HUDEP-2 (cell line): ENCODE results near the gene CRAT.
"Not testable (repeated sequence)": the region's sequence is repeated elsewhere in the genome, so short reads cannot be mapped to it uniquely, and the experiment has no call there.

ENCODE experiments used
- DNase-seq, 76 experiments: peaks; one replicate each; lab custom pipeline; 2025; ENCODE audit not compliant: unreplicated experiment in 76 of 76; lab: John Stamatoyannopoulos, UW

The CRAT gene

DNA sequence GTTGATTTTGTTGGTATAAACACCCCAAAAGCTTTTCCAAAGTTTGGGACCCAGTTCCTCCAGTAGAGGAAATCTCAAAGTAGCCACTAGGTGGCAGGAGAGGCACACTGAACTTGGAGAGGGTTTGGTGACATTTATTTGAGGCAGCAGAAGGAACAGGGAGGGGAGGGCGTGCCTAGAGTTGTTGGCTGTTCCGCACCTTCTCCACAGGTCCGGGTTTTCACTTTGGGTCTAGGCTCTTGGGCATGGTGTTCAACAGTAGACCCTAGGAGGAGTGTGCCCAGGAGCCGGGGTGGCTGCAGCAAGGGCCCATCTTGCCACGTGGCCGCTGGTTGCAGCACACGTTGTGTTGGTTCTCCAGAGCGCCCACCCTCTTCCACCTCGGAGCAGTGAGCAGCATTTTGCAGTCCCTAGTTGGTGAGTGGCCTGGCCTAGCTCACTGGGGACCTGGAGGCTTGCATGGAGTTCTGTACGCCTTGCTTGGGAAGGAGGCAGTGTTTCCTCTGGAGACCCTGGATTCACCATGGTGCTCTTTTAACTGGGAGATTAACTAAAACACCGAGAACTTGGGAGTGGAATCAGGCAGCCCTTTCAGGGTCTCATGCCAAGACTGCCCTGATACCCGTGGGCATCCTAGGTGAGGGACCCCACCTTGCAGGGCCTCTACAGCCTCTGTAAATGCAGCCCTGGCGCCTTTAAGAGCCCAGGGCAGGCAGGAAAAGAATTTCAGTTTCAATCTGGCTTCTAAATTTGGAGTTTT lies 28.8 kb upstream of the CRAT start:
- DNase-seq = peak in 66 of 76 experiments; percentile 11 to 81 (median 61)

DNA sequence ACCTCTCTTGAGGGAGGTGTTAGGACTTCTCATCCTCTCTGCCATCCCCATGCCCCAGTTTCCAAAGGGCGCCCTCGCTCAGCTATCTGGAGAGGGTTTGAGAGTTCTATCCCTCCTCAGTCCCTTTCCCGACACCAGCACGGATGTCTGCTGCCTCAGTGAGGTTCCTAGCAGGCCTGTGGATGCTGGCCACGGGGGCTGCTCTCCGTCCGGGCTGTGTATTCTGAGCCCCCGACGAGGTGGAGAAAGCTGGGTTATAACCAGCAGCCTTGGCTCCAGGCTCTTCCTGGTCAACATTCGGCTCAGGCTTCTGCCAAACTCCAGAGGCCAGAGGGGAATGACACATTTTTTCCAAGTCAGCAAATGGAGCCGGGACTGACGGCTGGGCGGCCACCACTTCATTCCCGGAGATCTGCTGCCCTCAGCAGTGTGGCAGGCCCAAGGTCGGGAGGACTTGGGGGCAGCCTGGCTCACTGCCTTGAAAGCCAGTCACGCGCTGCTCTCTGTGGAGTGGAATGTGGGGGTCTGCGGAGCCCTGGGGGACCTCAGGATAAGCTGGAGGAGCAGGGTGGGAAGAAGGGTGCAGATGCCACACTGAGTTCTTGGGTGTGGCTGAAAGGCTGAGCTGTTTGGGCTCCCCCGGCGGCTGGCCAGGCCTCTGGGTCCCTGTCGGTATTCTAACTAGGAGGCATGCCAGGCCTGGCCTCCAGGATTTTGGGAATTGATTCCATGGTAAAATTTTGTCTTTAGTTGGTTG lies 28.1 kb upstream of the CRAT start:
- DNase-seq = peak in 2 of 76 experiments; percentile 30 to 71

DNA sequence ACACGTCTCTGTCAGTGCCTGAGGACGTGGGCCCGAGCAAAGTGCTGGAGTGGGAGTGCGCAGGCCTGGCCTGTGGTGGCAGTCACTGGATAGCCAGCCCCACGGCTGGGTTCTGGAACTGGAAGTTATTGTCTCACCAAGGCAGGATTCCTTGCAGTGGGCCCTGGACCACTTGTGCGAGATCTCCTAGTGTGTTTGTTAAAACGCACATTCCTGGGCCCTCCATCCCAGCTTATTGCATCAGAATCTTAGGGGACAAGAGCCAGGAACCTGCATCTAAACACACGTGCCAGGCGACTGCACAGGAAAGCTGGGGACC lies 27.5 kb upstream of the CRAT start:
- no peak for DNase-seq

DNA sequence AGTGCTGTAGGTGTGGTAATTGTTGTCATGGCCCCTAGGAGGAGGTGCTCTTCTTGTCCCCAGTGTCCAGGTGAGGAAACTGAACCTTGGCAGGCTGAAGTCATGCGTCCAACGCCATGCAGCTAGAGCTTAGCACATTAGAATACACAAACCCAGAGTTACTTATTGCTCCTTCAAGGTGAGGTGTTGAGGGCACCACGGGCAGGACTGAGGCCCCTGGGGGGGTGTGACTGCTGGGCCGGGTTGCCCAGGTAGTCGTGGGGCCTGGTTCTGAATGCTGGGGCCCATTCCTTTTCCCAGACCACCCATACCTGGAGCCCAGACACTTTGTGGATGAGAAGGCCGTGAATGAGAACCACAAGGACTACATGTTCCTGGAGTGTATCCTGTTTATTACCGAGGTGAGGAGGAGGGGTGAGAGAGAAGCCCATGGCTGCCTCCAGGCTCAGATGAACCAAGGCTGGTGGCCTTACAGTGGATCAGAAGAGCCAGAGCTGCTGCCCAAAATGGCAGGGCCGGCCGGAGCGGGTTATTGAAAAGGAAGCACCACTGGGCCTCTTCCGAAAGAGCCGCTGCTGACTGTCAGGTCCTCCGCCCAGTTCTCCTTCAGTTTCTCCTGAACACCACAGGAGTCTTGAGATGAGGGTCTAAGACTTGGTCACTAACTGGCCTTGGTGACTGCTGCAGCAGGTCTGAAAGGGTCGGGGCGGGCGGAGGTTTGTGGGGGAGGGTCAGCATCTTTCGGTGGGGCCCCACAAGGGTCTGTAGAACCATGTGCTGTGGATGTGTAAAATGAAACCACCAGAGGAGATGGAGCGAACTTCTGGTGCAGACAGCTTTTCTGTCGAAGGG lies 26.9 kb upstream of the CRAT start:
- no peak for DNase-seq

DNA sequence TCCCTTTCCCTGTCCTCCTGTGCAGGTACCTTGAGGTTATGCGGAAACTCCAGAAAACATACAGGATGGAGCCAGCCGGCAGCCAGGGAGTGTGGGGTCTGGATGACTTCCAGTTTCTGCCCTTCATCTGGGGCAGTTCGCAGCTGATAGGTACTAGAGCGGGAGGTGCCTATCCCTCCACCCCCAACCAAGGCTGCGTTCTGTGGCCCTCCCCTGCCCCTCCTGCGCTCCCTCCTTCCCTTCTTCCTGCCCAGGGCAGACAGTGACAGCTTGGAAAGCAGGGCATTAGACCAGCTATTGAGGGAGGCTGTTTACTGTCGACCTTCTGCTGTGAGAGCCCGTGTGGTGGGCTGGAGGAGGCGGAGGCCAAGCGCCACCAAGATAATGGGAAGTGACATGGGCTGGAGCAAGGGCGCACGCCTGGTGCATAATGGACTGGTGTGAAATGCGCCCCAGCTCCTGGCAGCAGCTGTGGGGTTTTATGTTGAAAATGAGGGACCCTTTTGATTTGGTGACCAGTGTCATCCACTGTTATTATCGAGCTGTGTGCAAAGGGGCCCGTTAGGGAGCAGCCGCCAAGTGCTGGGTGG lies 25.9 kb upstream of the CRAT start:
- DNase-seq = no peak

DNA sequence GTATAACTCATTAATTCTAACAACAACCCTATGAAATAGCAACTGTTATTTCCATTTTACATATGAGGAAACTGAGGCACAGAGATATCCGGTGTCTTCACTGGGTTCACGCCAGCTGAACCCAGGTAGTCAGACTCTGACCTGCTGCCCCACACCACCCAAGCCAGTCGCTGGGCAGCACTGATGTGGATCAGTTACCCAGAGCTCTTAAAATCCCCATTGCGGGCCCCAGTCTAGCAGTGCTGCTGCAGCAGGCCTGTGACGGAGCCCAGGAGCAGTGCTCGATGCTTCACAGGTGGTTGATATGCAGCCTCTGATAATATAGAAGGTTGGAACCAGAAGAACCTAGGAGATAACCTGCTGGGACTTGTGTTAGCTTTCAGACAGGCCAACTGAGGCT lies 24.9 kb upstream of the CRAT start:
- DNase-seq = no peak

DNA sequence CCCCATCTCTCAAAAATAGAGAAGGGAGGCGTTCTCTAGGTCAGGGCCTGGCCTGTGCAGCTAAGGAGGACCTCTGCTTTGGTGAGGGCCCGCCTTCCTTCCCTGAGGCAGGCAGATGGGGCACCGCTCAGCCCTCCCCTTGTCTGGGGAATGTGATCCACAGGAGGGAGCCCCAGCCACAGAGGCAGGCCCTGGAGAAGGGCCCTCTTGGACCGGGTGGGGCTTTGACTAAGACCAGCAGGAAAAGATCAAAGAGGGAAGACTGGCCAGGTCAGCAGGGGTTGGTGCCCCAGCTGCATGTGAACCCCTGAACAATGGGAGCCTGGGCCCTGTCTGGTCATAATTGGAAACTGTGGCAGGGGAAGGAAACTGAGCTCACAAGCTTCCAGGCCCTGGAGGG lies 22.5 kb upstream of the CRAT start:
- no peak for DNase-seq

DNA sequence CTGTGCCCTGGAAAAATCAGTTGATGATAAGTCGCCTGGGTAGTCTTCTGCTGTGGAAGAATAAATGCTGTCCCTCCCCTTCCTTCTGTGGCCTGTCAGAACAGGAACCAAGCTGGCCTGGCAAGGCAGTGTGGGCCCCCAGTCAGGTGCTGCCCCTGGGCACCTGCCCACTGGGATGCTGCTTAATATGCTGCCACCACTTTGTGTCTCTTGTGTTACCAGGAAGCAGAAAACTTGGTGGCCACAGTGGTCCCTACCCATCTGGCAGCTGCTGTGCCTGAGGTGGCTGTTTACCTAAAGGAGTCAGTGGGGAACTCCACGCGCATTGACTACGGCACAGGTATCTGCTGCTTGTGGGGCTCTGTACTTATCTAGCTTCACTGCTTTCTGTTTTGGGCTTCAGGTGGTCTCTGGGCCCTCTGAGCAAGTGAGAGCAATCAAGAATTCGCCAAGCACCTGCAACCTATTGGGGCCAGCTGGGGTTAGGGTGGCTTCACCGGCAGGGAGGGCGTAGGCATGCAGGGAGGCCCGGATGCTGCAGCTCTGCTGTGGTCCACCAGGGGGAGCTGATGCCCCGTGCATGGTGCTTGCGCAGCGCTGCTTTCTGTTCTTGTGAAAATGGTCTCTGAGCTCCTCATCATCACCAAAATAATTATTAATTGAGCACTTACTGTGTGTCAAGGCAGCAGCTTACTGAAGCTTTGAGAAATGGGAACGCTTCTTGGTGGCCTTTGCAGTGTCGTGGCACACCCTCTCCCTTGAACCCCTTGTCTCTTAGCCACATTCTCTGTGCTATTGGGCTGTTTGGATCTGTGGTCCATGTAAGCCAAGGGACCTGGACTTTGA lies 20.9 kb upstream of the CRAT start:
- DNase-seq = peak in 65 of 76 experiments; percentile 6 to 76 (median 55)

DNA sequence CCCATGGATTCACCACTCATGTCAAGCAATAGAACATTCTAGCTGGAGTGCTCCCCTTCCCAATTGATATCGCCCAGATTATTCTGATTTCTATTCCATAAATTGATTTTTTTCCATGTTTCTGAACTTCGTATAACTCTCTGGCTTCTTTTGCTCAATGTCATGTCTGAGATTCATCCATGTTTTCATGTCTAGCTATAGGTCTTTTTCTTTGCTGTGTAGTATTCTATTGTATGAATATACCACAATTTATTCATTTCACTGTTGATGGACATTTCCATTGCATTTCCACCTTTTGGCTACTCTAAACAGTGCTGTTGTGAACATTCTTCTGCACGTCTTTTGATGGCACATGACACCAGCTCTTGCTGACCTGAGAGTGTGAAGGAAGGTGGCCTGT lies 20.2 kb upstream of the CRAT start:
- DNase-seq = no peak

DNA sequence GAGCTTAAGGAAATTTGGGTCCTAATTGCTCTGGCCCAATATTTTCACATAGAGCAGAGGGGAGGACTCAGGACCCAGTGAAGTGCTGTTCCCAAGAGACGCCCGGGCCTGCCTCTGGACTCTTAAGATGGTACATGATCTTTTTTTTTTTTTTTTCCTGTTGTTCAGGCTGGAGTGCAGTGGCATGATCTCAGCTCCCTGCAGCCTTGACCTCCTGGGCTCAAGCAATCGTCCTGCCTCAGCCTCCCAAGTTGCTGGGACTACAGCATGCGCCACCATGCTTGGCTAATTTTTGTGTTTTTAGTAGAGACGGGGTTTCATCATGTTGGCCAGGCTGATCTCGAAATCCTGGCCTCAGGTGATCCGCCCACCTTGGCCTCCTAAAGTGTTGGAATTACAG lies 19.7 kb upstream of the CRAT start:
- DNase-seq = not testable (repeated sequence)

DNA sequence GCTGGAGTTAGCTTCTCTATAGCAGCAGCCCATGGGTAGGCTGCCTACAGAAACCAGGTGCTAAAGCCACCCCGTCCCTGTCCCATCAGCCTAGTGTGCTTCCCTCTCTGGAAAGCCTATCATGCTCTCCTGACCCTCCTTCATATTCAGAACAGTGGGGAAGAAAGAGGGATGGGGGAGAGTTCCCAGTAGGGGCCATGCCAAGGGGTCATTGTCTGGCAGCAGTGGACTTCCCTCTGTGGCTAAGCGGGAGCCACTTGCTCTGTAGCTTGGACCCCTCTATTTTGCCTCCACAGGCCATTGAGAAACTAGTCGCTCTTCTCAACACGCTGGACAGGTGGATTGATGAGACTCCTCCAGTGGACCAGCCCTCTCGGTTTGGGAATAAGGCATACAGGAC lies 18.1 kb upstream of the CRAT start:
- DNase-seq = no peak

DNA sequence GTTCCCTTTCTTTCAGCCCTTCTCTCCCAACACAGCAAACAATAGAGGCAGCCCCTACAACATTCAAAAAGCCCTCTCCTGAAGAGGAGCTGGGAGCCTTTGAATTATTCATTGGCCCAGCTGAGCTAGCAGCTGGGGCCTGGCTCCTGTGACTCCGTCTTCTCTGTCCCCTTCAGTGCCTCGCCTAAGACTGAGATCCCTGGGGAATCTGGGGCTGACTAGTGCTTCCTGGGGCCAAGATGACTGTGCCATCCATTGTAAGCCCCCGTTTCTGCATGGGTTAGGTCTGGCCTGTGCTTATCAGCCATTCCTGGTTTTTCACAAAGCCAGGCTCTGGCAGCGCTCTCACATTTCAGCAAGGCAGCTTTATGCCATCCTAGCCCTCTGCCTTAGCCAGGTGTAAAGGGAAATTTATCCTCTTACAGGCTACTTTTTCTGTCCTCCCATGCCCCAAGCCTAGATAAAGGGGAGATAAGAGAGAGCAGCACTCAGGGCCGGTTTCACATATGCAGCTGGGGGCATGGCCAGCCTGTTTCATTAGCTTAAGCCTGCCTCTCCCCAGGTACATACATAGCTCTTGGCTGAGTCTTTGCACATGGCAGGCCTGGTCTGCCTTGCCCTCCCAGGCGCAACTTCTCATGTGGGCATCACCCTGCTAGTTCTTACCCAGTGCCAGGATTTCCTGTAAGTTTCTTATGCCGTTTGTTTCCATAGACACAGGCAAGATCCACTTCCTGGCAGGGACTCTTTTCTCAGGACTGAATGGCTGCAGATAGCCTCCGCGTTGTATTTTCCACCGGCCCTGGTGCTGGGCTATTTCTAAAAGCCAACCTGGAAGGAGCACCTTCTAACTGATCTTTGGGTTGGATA lies 16.4 kb upstream of the CRAT start:
- no peak for DNase-seq

DNA sequence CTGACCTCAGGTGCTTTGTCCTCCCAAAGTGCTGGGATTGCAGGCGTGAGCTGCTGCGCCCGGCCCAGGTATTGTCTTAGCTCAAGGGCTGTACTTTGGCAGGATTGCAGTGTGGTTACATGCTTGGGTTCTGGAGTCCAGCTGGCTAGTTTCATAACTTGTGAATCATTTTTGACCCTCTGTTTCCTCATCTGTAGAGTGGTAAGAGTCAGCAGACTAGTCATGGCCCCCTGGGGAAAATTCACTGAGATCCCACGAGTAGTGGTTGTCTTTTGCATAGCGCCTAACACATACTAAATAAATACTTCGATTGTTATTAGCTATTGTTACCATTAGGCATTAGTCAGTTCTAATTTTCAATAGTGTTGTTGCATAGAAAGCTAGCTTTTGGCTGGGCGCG lies 14.9 kb upstream of the CRAT start:
- DNase-seq = no peak

DNA sequence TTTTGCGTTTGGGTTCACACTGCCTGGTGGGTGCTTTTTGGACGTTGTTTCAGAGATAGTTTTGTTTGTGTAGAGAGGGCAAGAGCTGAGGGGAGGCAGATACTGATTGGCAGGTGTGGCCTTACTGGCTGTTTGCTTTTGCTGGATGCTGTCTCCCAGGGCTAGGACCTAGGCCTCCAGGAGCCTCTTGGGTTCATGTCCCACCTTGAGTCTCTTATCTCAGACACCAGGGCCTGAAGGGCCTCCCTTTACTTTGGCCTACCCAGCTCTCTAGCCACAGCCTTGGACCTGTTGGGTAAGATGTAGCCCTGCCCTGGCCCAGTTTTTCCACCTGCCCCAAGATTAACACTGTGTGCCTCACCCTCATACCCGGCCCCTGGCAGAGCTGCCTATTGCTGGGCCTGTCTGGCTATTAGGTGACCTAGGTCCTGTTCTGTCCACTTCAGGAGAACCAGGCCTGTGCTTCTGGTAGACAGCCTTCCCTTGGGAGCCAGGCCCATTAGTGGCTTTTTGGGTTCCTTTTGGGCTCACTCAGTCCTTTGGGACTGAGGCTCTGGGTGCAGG lies 14.0 kb upstream of the CRAT start:
- peak in 23 of 76 experiments; percentile 5 to 59 (median 25) for DNase-seq

DNA sequence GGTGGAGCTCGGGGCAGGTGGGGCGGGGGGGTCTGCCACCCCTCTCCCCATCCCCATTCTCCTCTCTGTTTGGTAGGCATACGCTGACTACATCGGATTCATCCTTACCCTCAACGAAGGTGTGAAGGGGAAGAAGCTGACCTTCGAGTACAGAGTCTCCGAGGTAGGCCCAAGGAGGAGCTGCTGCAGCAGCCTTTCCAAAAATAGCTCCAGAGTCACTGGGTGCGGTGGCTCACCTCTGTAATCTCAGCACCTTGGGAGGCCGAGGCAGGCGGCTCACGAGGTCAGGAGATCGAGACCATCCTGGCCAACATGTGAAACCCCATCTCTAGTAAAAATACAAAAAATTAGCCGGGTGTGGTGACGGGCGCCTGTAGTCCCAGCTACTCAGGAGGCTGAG lies 12.4 kb upstream of the CRAT start:
- DNase-seq = not testable (repeated sequence)

DNA sequence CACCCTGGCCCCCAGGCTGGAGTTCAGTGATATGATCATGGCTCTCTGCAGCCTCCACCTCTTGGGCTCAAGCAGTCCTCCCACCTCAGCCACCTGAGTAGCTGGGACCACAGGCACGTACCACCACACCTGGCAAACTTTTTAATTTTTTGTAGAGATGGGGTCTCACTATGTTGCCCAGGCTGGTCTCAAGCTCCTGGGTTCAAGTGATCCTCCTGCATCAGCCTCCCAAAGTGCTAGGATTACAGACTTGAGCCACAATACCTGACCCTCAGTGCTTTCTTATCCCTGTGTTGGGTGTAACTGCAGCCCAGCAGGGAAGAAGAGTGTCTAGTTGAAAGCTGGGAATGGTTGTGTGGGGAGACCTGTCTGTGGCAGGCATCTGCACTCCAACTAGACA lies 11.5 kb upstream of the CRAT start:
- DNase-seq = no peak

DNA sequence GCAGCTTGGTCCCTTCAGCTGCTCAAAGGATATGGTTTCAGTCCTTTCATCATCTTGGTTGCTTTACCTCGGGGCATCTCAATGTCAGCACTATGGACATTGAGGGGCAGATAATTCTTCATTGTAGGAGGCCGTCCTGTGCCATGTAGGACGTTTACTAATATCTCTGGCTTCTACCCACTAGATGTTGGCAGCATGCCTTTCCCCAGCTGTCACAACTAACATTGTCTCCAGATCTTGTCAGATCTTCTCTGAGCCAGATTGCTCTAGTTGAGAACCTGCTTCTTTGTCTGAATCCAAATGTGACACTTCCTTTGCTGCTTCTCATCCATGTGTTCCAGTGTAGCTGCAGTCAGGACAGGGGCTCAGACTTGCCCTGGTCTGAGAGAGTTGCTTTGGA lies 10.9 kb upstream of the CRAT start:
- DNase-seq = peak in 22 of 76 experiments; percentile 3 to 51 (median 24)

DNA sequence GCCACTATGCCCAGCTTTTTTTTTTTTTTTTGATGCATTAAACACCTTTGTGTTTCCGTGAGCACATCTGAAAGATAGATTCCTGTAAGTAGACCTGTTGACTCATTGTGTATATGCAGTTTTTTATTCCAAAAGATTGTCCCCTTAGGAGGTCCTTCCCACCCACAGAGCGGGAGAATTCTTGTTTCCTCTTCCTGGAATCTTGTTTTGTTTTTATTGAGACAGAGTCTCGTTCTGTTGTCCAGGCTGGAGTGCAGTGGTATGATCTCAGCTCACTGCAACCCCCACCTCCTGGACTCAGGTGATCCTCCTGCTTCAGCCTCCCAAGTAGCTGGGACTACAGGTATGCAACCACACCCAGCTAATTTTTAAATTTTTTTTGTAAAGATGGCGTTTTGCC lies 8.2 kb upstream of the CRAT start:
- DNase-seq = no peak
